DOHH2 (cell line): ENCODE data around the gene CERK.

Source experiments
- H3F3A ChIP-seq: fragments of 200-600 bp; sonication (generic), shearing (Covaris generic); 2 replicates; pipeline ENCODE4 v1.6.0; 2016; ENCODE audit warnings: antibody characterized with exemption, mild to moderate bottlenecking; ENCODE audit not compliant: control insufficient read depth, insufficient read depth
- H3K27ac ChIP-seq: fragments of 200-600 bp; sonication (generic); 2 replicates; pipeline ENCODE4 v1.5.1; 2014; ENCODE audit warnings: low read depth, mild to moderate bottlenecking, low read length, moderate library complexity
- H3K27me3 ChIP-seq: fragments of 200-600 bp; sonication (generic); 2 replicates; pipeline ENCODE4 v1.6.1; 2014; ENCODE audit warnings: mild to moderate bottlenecking, low read length, mixed read lengths; ENCODE audit not compliant: control insufficient read depth
- H3K36me3 ChIP-seq: fragments of 200-600 bp; sonication (generic); 2 replicates; pipeline ENCODE4 v1.6.1; 2014; ENCODE audit warnings: mild to moderate bottlenecking, low read length, moderate library complexity, mixed read lengths; ENCODE audit not compliant: control insufficient read depth
- H3K4me1 ChIP-seq: fragments of 200-600 bp; sonication (generic); 2 replicates; pipeline ENCODE4 v1.6.1; 2014; ENCODE audit warnings: mild to moderate bottlenecking, low read length, mixed read lengths; ENCODE audit not compliant: control insufficient read depth
- H3K4me2 ChIP-seq: fragments of 200-600 bp; sonication (generic); 2 replicates; pipeline ENCODE4 v1.6.0; 2014; ENCODE audit warnings: mild to moderate bottlenecking, low read length, moderate library complexity
- H3K4me3 ChIP-seq: fragments of 200-600 bp; sonication (generic); 2 replicates; pipeline ENCODE4 v1.5.1; 2014; ENCODE audit warnings: mild to moderate bottlenecking, low read length, mixed read lengths
- H3K79me2 ChIP-seq: fragments of 200-600 bp; sonication (generic); 2 replicates; pipeline ENCODE4 v1.6.1; 2014; ENCODE audit warnings: mild to moderate bottlenecking, low read length, mixed read lengths; ENCODE audit not compliant: control insufficient read depth
- H3K9me2 ChIP-seq: fragments of 200-600 bp; sonication (generic); replicated peaks from 2 replicates; pipeline ENCODE4 v1.6.1; 2014; ENCODE audit warnings: mild to moderate bottlenecking, low read length, mixed read lengths; ENCODE audit not compliant: control insufficient read depth
- H3K9me3 ChIP-seq: fragments of 200-600 bp; sonication (generic); 2 replicates; pipeline ENCODE4 v1.6.1; 2014; ENCODE audit warnings: antibody characterized with exemption, low read length, mixed read lengths; ENCODE audit not compliant: control insufficient read depth, insufficient read depth
- H4K20me1 ChIP-seq: fragments of 200-600 bp; sonication (generic); 2 replicates; pipeline ENCODE4 v1.6.0; 2014; ENCODE audit warnings: low read depth, mild to moderate bottlenecking, antibody characterized with exemption, low read length, moderate library complexity; ENCODE audit not compliant: control insufficient read depth, insufficient read depth
- CTCF ChIP-seq: fragments of 200-600 bp; sonication (generic); IDR thresholded peaks from one replicate; pipeline ENCODE4 v1.5.1; 2014; ENCODE audit warnings: antibody characterized with exemption, mild to moderate bottlenecking, low read depth, low read length; ENCODE audit not compliant: poor library complexity, severe bottlenecking
- EZH2phosphoT487 ChIP-seq: fragments of 200-600 bp; sonication (generic); IDR thresholded peaks from 2 replicates; pipeline ENCODE4 v1.6.1; 2017; ENCODE audit warnings: borderline replicate concordance, mild to moderate bottlenecking, antibody characterized with exemption, low read length, moderate library complexity, mixed read lengths

The CERK gene

GRCh38 chr22:46653596-46653995, 84.5 kb downstream of the CERK start:
- Histone ChIP-seq H3K4me2 (peak overlapping the region; percentile 38), H3K36me3 (no peaks in the 10 kb centered on the region), H3K27me3 (no peaks in the 10 kb centered on the region), H3F3A (no peaks in the 10 kb centered on the region), H4K20me1 (no peaks in the 10 kb centered on the region), H3K27ac (no peak overlapping the region), H3K9me3 (no peaks in the 10 kb centered on the region), H3K79me2 (no peaks in the 10 kb centered on the region), H3K9me2 (no peaks in the 10 kb centered on the region), H3K4me1 (peaks cover 11% of the 10 kb centered on the region), H3K4me3 (no peak overlapping the region)
- TF ChIP-seq CTCF (no peak), EZH2phosphoT487 (no peak)

GRCh38 chr22:46652847-46653331, 85.2 kb downstream of the CERK start:
- Histone ChIP-seq H3K27ac (no peak overlapping the region), H3K79me2 (no peaks in the 10 kb centered on the region), H4K20me1 (no peaks in the 10 kb centered on the region), H3K27me3 (no peaks in the 10 kb centered on the region), H3K4me2 (no peak overlapping the region; the same call in 1 of the 2 replicates), H3F3A (no peaks in the 10 kb centered on the region), H3K9me3 (no peaks in the 10 kb centered on the region), H3K9me2 (no peaks in the 10 kb centered on the region), H3K36me3 (no peaks in the 10 kb centered on the region), H3K4me1 (peaks cover 11% of the 10 kb centered on the region), H3K4me3 (no peak overlapping the region)
- TF ChIP-seq EZH2phosphoT487, result no peak
- TF ChIP-seq CTCF, result no peak

GRCh38 chr22:46652081-46652846, 85.8 kb downstream of the CERK start:
- Histone ChIP-seq H3K4me1 (peaks cover 11% of the 10 kb centered on the region), H3K36me3 (no peaks in the 10 kb centered on the region)

More at GRCh38 chr22:46652081-46652846, 85.8 kb downstream of the CERK start:
- no peaks in the 10 kb centered on the region for H3K79me2 ChIP-seq
- no peak overlapping the region for H3K27ac ChIP-seq
- no peak overlapping the region for H3K4me2 ChIP-seq
- H3K9me2 ChIP-seq, result no peaks in the 10 kb centered on the region
- TF ChIP-seq CTCF (no peak), EZH2phosphoT487 (no peak)
- no peaks in the 10 kb centered on the region for H3K27me3 ChIP-seq
- H4K20me1 ChIP-seq, result no peaks in the 10 kb centered on the region
- no peak overlapping the region for H3K4me3 ChIP-seq
- H3K9me3 ChIP-seq, result no peaks in the 10 kb centered on the region
- H3F3A ChIP-seq, result no peaks in the 10 kb centered on the region
